ENCODE measurements around the gene KCND2.

Gene KCND2

DNA sequence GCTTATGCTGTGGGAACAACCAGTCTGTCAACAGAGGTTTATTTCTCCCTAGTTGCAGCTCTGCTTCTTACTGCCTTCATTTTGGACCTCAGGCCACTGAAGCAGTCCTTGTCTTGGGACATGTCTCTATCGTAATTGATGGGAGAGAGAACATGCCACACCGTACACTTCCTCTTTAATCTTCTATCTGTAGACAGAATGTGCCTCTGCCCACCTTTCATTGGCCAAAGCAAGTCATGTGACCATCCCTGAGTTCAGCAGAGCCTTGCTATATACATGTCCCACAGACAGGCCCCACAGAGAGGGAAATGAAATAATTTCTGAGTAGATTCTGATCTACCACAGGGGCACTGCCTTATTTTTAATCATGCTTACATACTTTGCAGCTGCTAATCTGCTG, 98.0 kb downstream of the KCND2 start:
- no peak overlapping the region for H3K4me3 ChIP-seq (ENCODE audit: low read depth, low read length)
- DNase-seq (ENCODE audit: low read depth) = peak; percentile 30
- TF ChIP-seq, protein P1, sequence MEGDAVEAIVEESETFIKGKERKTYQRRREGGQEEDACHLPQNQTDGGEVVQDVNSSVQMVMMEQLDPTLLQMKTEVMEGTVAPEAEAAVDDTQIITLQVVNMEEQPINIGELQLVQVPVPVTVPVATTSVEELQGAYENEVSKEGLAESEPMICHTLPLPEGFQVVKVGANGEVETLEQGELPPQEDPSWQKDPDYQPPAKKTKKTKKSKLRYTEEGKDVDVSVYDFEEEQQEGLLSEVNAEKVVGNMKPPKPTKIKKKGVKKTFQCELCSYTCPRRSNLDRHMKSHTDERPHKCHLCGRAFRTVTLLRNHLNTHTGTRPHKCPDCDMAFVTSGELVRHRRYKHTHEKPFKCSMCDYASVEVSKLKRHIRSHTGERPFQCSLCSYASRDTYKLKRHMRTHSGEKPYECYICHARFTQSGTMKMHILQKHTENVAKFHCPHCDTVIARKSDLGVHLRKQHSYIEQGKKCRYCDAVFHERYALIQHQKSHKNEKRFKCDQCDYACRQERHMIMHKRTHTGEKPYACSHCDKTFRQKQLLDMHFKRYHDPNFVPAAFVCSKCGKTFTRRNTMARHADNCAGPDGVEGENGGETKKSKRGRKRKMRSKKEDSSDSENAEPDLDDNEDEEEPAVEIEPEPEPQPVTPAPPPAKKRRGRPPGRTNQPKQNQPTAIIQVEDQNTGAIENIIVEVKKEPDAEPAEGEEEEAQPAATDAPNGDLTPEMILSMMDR (IDR thresholded peaks at IDR 0.05; ENCODE audit: low read depth, low read length, missing control alignments) = no peak

- no peak overlapping the region for H3K4me3 ChIP-seq (ENCODE audit: low read depth, low read length)
- TF ChIP-seq, protein P1 (IDR thresholded peaks at IDR 0.05; ENCODE audit: low read depth, low read length, missing control alignments) = no peak
- no peak for DNase-seq (ENCODE audit: low read depth)
Observed at GRCh38 chr7:120373174-120373573, 100.2 kb downstream of the KCND2 start.

DNA sequence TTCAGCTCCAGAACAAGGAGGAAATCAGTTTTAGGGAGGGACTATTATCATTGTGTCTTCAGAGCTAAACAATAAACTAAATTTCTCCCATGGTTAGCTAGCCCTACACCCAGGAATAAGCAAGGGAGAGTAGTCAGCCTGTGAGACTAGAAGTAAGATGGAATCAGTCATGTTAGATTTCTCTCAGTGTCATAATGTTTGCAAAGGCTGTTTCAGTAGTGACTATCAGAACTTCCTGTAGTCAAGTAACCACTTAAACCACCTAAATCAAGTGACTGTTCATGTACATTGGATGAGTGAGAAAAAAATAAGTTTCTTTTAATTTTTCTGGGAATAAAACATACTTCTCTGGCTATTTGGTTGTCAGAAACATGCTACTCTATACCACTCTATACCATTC, 121.6 kb downstream of the KCND2 start:
- TF ChIP-seq, protein P1 (IDR thresholded peaks at IDR 0.05; ENCODE audit: low read depth, low read length, missing control alignments) = no peak
- DNase-seq (ENCODE audit: low read depth) = no peak
- H3K4me3 ChIP-seq (ENCODE audit: low read depth, low read length) = no peak overlapping the region

GRCh38 chr7:120395526-120396019, 122.6 kb downstream of the KCND2 start:
- DNase-seq (ENCODE audit: low read depth) = peak; percentile 62
- peak overlapping the region; percentile 58 for H3K4me3 ChIP-seq (ENCODE audit: low read depth, low read length)
- TF ChIP-seq, protein P1 (IDR thresholded peaks at IDR 0.05; ENCODE audit: low read depth, low read length, missing control alignments) = no peak

DNA sequence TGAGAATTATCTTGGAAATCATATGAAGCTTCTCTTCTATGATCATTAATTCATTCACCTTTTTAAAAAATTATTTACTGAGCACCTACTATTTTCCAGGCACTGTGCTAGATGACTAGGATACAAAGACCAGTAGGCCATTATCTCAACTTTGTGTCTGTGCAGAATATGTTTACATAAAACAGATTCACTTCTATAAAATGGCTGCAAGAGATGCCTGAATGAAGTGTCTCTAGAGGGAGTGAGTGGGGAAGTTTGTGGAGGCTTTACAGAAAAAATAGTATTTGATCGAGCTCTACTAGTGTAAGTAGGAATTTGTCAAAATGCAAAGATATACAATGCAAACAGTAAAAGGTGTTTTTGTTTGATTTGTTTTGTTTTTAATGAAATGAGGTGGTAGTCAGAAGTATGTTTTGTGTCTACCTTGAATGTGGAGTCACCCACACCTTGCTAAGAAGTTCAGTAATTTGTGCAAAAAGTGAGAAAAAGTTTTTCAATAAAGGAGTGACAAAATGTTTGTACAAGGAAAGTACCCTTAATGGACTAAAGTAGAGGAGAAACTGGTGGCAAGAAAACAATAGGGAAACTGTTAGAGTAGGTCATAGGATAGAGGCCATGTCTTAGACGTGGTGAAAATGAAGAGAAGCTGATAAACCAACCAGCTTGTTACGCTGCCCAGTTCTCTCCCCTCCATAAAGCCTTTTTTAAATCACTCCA, 125.5 kb downstream of the KCND2 start:
- TF ChIP-seq, protein P1 (IDR thresholded peaks at IDR 0.05; ENCODE audit: low read depth, low read length, missing control alignments) = no peak
- H3K4me3 ChIP-seq (ENCODE audit: low read depth, low read length) = peak overlapping the region; percentile 30
- no peak for DNase-seq (ENCODE audit: low read depth)

- TF ChIP-seq, protein P1 (IDR thresholded peaks at IDR 0.05; ENCODE audit: low read depth, low read length, missing control alignments) = no peak
Observed at GRCh38 chr7:120400806-120401455, 128.0 kb downstream of the KCND2 start.

More at GRCh38 chr7:120400806-120401455, 128.0 kb downstream of the KCND2 start:
- H3K4me3 ChIP-seq (ENCODE audit: low read depth, low read length) = no peak overlapping the region; the same call in 1 of the 2 replicates
- no peak for DNase-seq (ENCODE audit: low read depth)
